Endothelial cell of umbilical vein (primary cell): ENCODE results near the gene ARID1B. TPM values are rescaled to one million over a fixed set of nuclear protein-coding genes. Genes with fewer than 3 reads are reported as not detected.

Experiments
- BruUV-seq: library from RNA; stranded (reverse); fragments of 400-500 nt; replicated peaks from 2 replicates; lab custom pipeline; 2021; lab: Mats Ljungman, UMichigan
- CTCF ChIA-PET: fragments of 300-600, 350-600 bp; sonication (Branson Sonifier 250); formaldehyde crosslinking; loops from one replicate; lab custom pipeline; 2021; ENCODE audit warnings: antibody characterized with exemption, inconsistent platforms; lab: Charles Lee
- POLR2A ChIA-PET: fragments of 300-600, 350-600 bp; sonication (Branson Sonifier 250); formaldehyde crosslinking; loops from one replicate; lab custom pipeline; 2021; ENCODE audit warnings: antibody characterized with exemption, inconsistent platforms; lab: Charles Lee
- DNase-seq: peaks from one replicate; pipeline ENCODE4 v3.0.0-alpha.2; 2011; ENCODE audit warnings: low read depth, low spot score
- FAIRE-seq: peaks from 2 replicates; lab custom pipeline; 2011; peaks lifted over from hg19 to GRCh38; lab: Jason Lieb, UNC
- H2AFZ ChIP-seq: 2 replicates; pipeline ENCODE4 v1.6.0; 2012; ENCODE audit warnings: low read depth, low read length, control low read depth, inconsistent platforms
- H3K27ac ChIP-seq: 2 replicates; pipeline ENCODE4 v1.5.1; 2011; ENCODE audit warnings: low read depth, mild to moderate bottlenecking, control low read depth, low read length, moderate library complexity; ENCODE audit not compliant: insufficient read depth
- H3K27me3 ChIP-seq, 2 experiments: 2 replicates each; pipeline versions ENCODE4 v1.6.0 to v1.6.1; 2011; ENCODE audit warnings: low read length in 2 of 2, mixed read lengths in 1 of 2; ENCODE audit not compliant: control insufficient read depth in 2 of 2, insufficient read depth in 2 of 2
- H3K36me3 ChIP-seq, 2 experiments: 2 replicates in 1 of 2; 3 replicates in 1 of 2; pipeline ENCODE4 v1.5.1; 2011; ENCODE audit warnings: low read length in 2 of 2, mild to moderate bottlenecking in 1 of 2, moderate library complexity in 1 of 2; ENCODE audit not compliant: control insufficient read depth in 2 of 2, insufficient read depth in 2 of 2; ENCODE audit errors: extremely low read depth in 1 of 2
- H3K4me1 ChIP-seq: 3 replicates; pipeline ENCODE4 v1.5.1; 2011; ENCODE audit warnings: mild to moderate bottlenecking, low read length; ENCODE audit not compliant: control insufficient read depth, insufficient read depth; ENCODE audit errors: extremely low read depth
- H3K4me2 ChIP-seq: 2 replicates; pipeline ENCODE4 v1.6.1; 2011; ENCODE audit warnings: low read length, control low read depth, mixed read lengths; ENCODE audit not compliant: insufficient read depth
- H3K4me3 ChIP-seq, 3 experiments: fragments of 200-600 bp in 1 of 3; sonication (generic), shearing (Covaris generic) in 1 of 3; replicated peaks in 1 of 3; 2 replicates each; pipeline ENCODE4 v1.5.1; 2011 to 2016; ENCODE audit warnings: control low read depth in 3 of 3, low read length in 3 of 3, mild to moderate bottlenecking in 2 of 3, inconsistent platforms in 1 of 3, low read depth in 1 of 3, moderate library complexity in 1 of 3; ENCODE audit not compliant: insufficient read depth in 1 of 3
- H3K79me2 ChIP-seq: 2 replicates; pipeline ENCODE4 v1.6.0; 2012; ENCODE audit warnings: low read length, inconsistent platforms; ENCODE audit not compliant: control insufficient read depth, insufficient read depth
- H3K9ac ChIP-seq: replicated peaks from 2 replicates; pipeline ENCODE3; 2011; ENCODE audit warnings: low read length, control low read depth; ENCODE audit not compliant: insufficient read depth; ENCODE audit errors: extremely low read depth
- H3K9me1 ChIP-seq: replicated peaks from 3 replicates; pipeline ENCODE4 v1.6.0; 2011; ENCODE audit warnings: mild to moderate bottlenecking, low read length; ENCODE audit not compliant: control insufficient read depth, insufficient read depth; ENCODE audit errors: extremely low read depth
- H3K9me3 ChIP-seq: replicated peaks from 2 replicates; pipeline ENCODE4 v1.5.1; 2012; ENCODE audit warnings: low read length, inconsistent platforms; ENCODE audit not compliant: control insufficient read depth, insufficient read depth
- H4K20me1 ChIP-seq: replicated peaks from 2 replicates; pipeline ENCODE3; 2011; ENCODE audit warnings: mild to moderate bottlenecking, low read length; ENCODE audit not compliant: control insufficient read depth, insufficient read depth; ENCODE audit errors: extremely low read depth
- EZH2 ChIP-seq: IDR thresholded peaks from 2 replicates; pipeline ENCODE4 v1.6.1; 2012; ENCODE audit warnings: borderline replicate concordance, low read depth, mild to moderate bottlenecking, moderate library complexity, low read length, inconsistent platforms; ENCODE audit not compliant: severe bottlenecking
- FOS ChIP-seq: IDR thresholded peaks from 2 replicates; pipeline ENCODE4 v1.6.1; 2011; ENCODE audit warnings: mild to moderate bottlenecking, low read length, moderate library complexity, borderline replicate concordance; ENCODE audit not compliant: insufficient read depth
- GATA2 ChIP-seq: IDR thresholded peaks from 2 replicates; pipeline ENCODE4 v1.7.0; 2011; ENCODE audit warnings: low read depth, mild to moderate bottlenecking, moderate library complexity, mixed read lengths, low read length; ENCODE audit not compliant: insufficient read length, insufficient read depth
- JUN ChIP-seq: IDR thresholded peaks from 2 replicates; pipeline ENCODE4 v1.6.1; 2011; ENCODE audit warnings: borderline replicate concordance, low read depth; ENCODE audit not compliant: insufficient read length, insufficient read depth
- MYC ChIP-seq: IDR thresholded peaks from one replicate; pipeline ENCODE4 v1.6.1; 2011; ENCODE audit warnings: mild to moderate bottlenecking, low read depth, low read length
- POLR2A ChIP-seq: IDR thresholded peaks from 2 replicates; pipeline ENCODE4 v1.6.1; 2012; ENCODE audit warnings: low read depth, mild to moderate bottlenecking, control low read depth, low read length
- POLR2AphosphoS5 ChIP-seq: IDR thresholded peaks from 2 replicates; pipeline ENCODE4 v1.6.1; 2012; ENCODE audit warnings: low read depth, mild to moderate bottlenecking, control low read depth, low read length, moderate library complexity; ENCODE audit not compliant: insufficient read depth
- dilution Hi-C: fragments of 300-500 bp; cut with MboI; formaldehyde crosslinking; loops from one replicate; pipeline ENCODE4 v1.15.0; 2019; ENCODE audit warnings: low sequenced_read_pairs; ENCODE audit not compliant: extremely low pct_ligation_motif_present
- intact Hi-C: fragments of 100-400 bp; cut with micrococcal nuclease; formaldehyde crosslinking; loops from one replicate; pipeline ENCODE4 v1.10.0; 2022
- polyA plus RNA-seq, 4 experiments: library from polyadenylated mRNA; depleted of rRNA in 3 of 4; stranded (reverse) in 3 of 4; unstranded in 1 of 4; fragments of >200 nt; gene quantifications; 2 replicates each; pipeline versions ENCODE4 v1.2.1 to v1.2.3, GENCODE V29; 2011 to 2012; ENCODE audit warnings: missing spikeins in 1 of 4
- total RNA-seq: library from RNA; stranded (reverse); gene quantifications from 2 replicates; pipeline ENCODE4 v1.2.3, GENCODE V29; 2021
- TF ChIP-seq, protein P1 (sequence below), 2 donors: IDR thresholded peaks; 1 replicate in 1 of 2; 2 replicates in 1 of 2; pipeline ENCODE4 v1.5.1; 2011; ENCODE audit warnings: low read length in 2 of 2, mild to moderate bottlenecking in 2 of 2, moderate library complexity in 2 of 2, control low read depth in 1 of 2, inconsistent platforms in 1 of 2, low read depth in 1 of 2; ENCODE audit not compliant: insufficient read depth in 1 of 2; ENCODE audit errors: extremely low read depth in 1 of 2
- TF ChIP-seq, protein P2 (sequence below): IDR thresholded peaks from 2 replicates; pipeline ENCODE4 v1.6.1; 2011; ENCODE audit not compliant: insufficient read depth, insufficient read length

Gene ARID1B
- total and polyA plus RNA-seq, 2 donors (not counting 3 experiments of a cell fraction or from before 2014, with no cell fraction given): 21.8 to 89.5 TPM

DNA sequence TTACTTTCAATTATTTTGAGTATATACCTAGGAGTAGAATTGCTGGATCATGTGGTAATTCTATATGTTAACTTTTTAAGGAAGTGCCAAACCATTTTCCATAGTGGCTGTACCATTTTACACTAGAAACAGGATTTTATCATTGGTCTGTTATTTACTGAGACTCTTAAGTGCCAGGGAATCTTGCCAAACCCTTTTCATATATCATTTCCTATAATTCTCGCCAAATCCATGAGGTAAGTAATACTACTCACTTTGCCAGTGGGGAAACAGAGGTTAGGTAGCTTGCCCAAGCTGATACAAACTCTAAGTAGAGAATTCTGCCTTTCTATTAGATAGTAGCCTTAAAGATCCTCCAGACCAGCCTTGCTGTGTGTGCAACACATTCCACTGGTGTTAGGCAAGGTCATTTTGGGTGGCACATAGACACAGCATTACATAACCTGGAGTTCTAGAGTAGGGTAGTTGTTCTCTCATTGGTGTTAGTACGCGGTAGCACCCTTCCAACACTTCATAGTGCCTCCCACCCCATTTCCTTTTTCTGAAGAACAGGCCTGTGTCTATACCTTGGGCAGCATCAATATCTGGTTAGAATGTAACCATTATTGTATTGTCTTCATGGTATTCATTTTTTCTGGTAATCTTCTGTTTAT is 65.5 kb downstream of the ARID1B start:
- Histone ChIP-seq H3K9me1 (no peaks in the 10 kb centered on the region), H3K9ac (no peak overlapping the region), H3K4me3 (no peak overlapping the region), H3K4me2 (no peak overlapping the region), H3K27me3 (no peaks in the 10 kb centered on the region), H3K36me3 (no peaks in the 10 kb centered on the region), H3K79me2 (peaks cover 90% of the 10 kb centered on the region), H4K20me1 (peaks cover 10% of the 10 kb centered on the region), H2AFZ (no peak overlapping the region), H3K4me1 (peaks cover 35% of the 10 kb centered on the region), H3K9me3 (no peaks in the 10 kb centered on the region), H3K27ac (no peak overlapping the region)
- FAIRE-seq (no peak), DNase-seq (peak; percentile 66)
- ChIA-PET CTCF (interaction anchor here (0.6 kb wide), 1 partner anchor 30 kb away, joined by 3 read pairs; no protein-coding TSS in a partner anchor), POLR2A (no interaction called here)
- intact Hi-C loops: no loop called here
- TF ChIP-seq, protein P1, sequence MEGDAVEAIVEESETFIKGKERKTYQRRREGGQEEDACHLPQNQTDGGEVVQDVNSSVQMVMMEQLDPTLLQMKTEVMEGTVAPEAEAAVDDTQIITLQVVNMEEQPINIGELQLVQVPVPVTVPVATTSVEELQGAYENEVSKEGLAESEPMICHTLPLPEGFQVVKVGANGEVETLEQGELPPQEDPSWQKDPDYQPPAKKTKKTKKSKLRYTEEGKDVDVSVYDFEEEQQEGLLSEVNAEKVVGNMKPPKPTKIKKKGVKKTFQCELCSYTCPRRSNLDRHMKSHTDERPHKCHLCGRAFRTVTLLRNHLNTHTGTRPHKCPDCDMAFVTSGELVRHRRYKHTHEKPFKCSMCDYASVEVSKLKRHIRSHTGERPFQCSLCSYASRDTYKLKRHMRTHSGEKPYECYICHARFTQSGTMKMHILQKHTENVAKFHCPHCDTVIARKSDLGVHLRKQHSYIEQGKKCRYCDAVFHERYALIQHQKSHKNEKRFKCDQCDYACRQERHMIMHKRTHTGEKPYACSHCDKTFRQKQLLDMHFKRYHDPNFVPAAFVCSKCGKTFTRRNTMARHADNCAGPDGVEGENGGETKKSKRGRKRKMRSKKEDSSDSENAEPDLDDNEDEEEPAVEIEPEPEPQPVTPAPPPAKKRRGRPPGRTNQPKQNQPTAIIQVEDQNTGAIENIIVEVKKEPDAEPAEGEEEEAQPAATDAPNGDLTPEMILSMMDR (IDR thresholded peaks at IDR 0.05; ENCODE audit: extremely low read depth in 1 of 2, insufficient read depth in 1 of 2, low read depth in 1 of 2, low read length in 2 of 2): no peak
- no peak for TF ChIP-seq POLR2AphosphoS5
- no peak for TF ChIP-seq JUN
- no peak for TF ChIP-seq POLR2A
- TF ChIP-seq FOS: no peak
- no peak for TF ChIP-seq EZH2
- TF ChIP-seq, protein P2, sequence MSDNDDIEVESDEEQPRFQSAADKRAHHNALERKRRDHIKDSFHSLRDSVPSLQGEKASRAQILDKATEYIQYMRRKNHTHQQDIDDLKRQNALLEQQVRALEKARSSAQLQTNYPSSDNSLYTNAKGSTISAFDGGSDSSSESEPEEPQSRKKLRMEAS: no peak
- no peak for TF ChIP-seq MYC
- no peak for TF ChIP-seq GATA2
- no TSS peak for BruUV-seq
- dilution Hi-C loops: no loop called here
